MM.1S (cell line): ENCODE measurements around the gene EN2.

ENCODE experiments used
- DNase-seq: peaks from one replicate; pipeline ENCODE4 v3.0.0-alpha.2; 2015
- H2AFZ ChIP-seq: fragments of 300-600 bp; sonication (generic); 2 replicates; pipeline ENCODE4 v1.6.0; 2016; ENCODE audit warnings: antibody characterized with exemption, low read length
- H3F3A ChIP-seq: fragments of 300-600 bp; sonication (generic); 2 replicates; pipeline ENCODE4 v1.6.1; 2016; ENCODE audit warnings: mild to moderate bottlenecking, antibody characterized with exemption, low read length, moderate library complexity, mixed read lengths; ENCODE audit not compliant: insufficient read depth
- H3K27ac ChIP-seq: fragments of 300-600 bp; sonication (generic); 2 replicates; pipeline ENCODE4 v1.5.1; 2016; ENCODE audit warnings: mild to moderate bottlenecking, low read length
- H3K27me3 ChIP-seq: fragments of 300-600 bp; sonication (generic); replicated peaks from 2 replicates; pipeline ENCODE4 v1.6.0; 2016; ENCODE audit warnings: low read length; ENCODE audit not compliant: insufficient read depth
- H3K36me3 ChIP-seq: fragments of 300-600 bp; sonication (generic); replicated peaks from 2 replicates; pipeline ENCODE4 v1.6.1; 2016; ENCODE audit warnings: mild to moderate bottlenecking, low read length, mixed read lengths; ENCODE audit not compliant: insufficient read depth
- H3K4me1 ChIP-seq: fragments of 300-600 bp; sonication (generic); 2 replicates; pipeline ENCODE4 v1.6.1; 2016; ENCODE audit warnings: low read length, mixed read lengths
- H3K4me2 ChIP-seq: fragments of 300-600 bp; sonication (generic); 2 replicates; pipeline ENCODE4 v1.6.0; 2016; ENCODE audit warnings: low read depth, low read length
- H3K4me3 ChIP-seq: fragments of 300-600 bp; sonication (generic); 2 replicates; pipeline ENCODE4 v1.5.1; 2016; ENCODE audit warnings: low read length, mixed read lengths
- H3K79me2 ChIP-seq: fragments of 300-600 bp; sonication (generic); 2 replicates; pipeline ENCODE4 v1.6.1; 2016; ENCODE audit warnings: mixed run types, low read length, mixed read lengths
- H3K9ac ChIP-seq: fragments of 300-600 bp; sonication (generic); 2 replicates; pipeline ENCODE4 v1.6.1; 2016; ENCODE audit warnings: low read length, mixed read lengths
- H3K9me2 ChIP-seq: fragments of 300-600 bp; sonication (generic); replicated peaks from 2 replicates; pipeline ENCODE4 v1.6.1; 2016; ENCODE audit warnings: mild to moderate bottlenecking, low read length, mixed read lengths; ENCODE audit not compliant: insufficient read depth
- H3K9me3 ChIP-seq: fragments of 300-600 bp; sonication (generic); replicated peaks from 2 replicates; pipeline ENCODE4 v1.6.1; 2016; ENCODE audit warnings: mild to moderate bottlenecking, low read length, mixed read lengths; ENCODE audit not compliant: insufficient read depth
- H4K20me1 ChIP-seq: fragments of 300-600 bp; sonication (generic); 2 replicates; pipeline ENCODE4 v1.6.1; 2016; ENCODE audit warnings: mild to moderate bottlenecking, low read length, moderate library complexity, mixed read lengths; ENCODE audit not compliant: insufficient read depth
- CTCF ChIP-seq: fragments of 300-600 bp; sonication (generic); IDR thresholded peaks from 2 replicates; pipeline ENCODE4 v1.5.1; 2016; ENCODE audit warnings: antibody characterized with exemption, low read length, mixed read lengths
- EZH2 ChIP-seq: fragments of 300-600 bp; sonication (generic); optimal IDR thresholded peaks from 2 replicates; pipeline ENCODE3; 2017; ENCODE audit warnings: low read depth, mild to moderate bottlenecking, antibody characterized with exemption, low read length, mixed read lengths
- EZH2phosphoT487 ChIP-seq: fragments of 300-600 bp; sonication (generic); IDR thresholded peaks from 2 replicates; pipeline ENCODE4 v1.6.1; 2018; ENCODE audit warnings: antibody characterized with exemption, low read length

Gene EN2

DNA sequence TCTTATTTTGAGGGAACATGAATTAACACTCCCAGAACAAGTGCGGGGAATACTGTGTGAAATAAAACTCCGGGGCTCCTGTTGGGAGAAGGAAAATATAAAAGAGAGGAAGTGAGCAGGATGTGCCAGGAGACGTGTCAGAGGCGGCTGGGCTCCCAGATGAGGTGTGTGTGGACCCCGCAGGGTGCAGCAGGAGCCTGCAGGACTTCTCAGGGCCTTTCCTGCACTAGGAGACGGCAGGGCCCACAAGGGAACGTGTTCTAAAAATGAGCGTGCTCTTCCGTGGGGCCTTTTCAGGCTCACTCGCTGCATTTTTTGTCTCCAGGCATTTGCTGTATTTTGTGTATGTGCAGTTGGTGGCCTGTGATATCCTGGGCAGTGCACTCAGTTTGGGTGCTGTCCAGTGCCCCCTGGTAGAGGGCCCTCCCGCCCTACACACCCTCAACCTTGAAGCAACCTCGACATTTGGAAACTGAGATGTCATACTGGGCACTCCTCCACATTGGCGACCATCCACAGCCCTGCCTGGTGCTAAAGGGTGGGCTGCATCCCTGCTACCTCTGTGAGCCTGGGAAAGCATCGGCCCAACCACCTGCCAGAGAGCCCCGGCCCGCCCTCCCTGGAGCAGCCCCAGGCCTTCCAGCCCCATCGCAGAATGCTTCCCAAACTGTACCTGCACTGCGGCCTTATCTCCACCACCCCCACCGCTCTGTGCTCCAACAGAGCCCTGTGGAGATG is 35.2 kb upstream of the EN2 start:
- Histone ChIP-seq H3K9me2 (no peaks in the 10 kb centered on the region), H3K4me3 (no peak overlapping the region), H3K27me3 (peaks cover 82% of the 10 kb centered on the region), H3K27ac (no peak overlapping the region), H3F3A (no peaks in the 10 kb centered on the region), H3K9ac (no peak overlapping the region), H3K9me3 (no peaks in the 10 kb centered on the region), H3K4me2 (no peak overlapping the region), H2AFZ (no peak overlapping the region), H3K36me3 (no peaks in the 10 kb centered on the region), H4K20me1 (no peaks in the 10 kb centered on the region), H3K79me2 (no peaks in the 10 kb centered on the region), H3K4me1 (no peaks in the 10 kb centered on the region)
- TF ChIP-seq CTCF (no peak), EZH2 (no peak), EZH2phosphoT487 (no peak)
- no peak for DNase-seq

DNA sequence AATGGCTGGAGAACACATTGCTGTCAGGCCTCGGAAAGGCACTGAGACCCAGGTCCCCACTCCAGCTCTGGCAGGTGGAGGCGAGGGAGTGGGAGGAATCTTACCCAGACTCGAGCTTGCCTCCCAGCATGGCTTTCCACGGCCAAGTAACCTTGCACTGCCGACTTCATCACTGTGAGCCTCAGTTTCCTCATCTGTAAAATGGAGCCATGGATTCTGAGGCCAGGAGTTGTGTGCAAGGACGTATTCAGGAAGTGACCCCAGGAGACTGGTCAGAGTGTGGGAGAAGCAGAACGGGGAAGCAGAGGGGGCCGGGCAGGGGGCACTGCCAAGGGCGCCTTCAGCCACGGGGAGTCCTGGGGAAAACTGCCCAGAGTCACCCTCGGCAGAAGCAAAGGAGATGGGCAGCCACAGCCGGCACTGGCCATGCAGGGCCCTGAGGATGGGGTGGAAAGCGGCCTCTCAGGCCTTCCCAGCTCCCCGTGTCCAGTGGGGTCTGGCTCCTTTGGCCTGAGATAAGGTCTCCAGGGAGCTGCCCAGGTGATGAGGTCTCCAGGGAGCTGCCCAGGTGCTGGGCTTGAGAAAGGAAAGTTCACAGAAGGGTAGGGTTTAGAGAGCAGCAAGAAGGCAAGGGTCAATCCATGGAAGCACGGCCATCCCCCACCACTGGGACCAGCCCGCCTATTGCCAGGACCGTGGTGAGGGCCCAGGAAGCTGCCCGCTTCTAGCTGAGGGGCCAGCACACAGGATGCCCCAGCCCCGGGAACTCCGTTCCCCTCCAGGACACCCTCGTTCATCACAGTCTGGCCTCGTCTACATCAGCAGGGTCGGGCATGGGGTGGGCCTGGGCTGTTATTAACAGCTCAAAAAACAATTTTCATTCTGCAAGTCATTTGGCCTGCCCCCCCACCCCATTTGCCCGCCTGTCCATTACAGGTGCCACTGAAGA is 34.3 kb upstream of the EN2 start:
- H3K9ac ChIP-seq = no peak overlapping the region
- DNase-seq = no peak
- H3F3A ChIP-seq = no peaks in the 10 kb centered on the region
- no peaks in the 10 kb centered on the region for H3K79me2 ChIP-seq
- no peak overlapping the region for H3K4me2 ChIP-seq
- no peaks in the 10 kb centered on the region for H3K9me2 ChIP-seq
- no peaks in the 10 kb centered on the region for H3K9me3 ChIP-seq
- H3K27me3 ChIP-seq = peaks cover 90% of the 10 kb centered on the region
- no peaks in the 10 kb centered on the region for H3K36me3 ChIP-seq
- no peak overlapping the region for H3K4me3 ChIP-seq
- no peak overlapping the region for H2AFZ ChIP-seq
- TF ChIP-seq CTCF (no peak), EZH2phosphoT487 (no peak), EZH2 (no peak)
- H4K20me1 ChIP-seq = no peaks in the 10 kb centered on the region
- H3K4me1 ChIP-seq = no peaks in the 10 kb centered on the region
- no peak overlapping the region for H3K27ac ChIP-seq

DNA sequence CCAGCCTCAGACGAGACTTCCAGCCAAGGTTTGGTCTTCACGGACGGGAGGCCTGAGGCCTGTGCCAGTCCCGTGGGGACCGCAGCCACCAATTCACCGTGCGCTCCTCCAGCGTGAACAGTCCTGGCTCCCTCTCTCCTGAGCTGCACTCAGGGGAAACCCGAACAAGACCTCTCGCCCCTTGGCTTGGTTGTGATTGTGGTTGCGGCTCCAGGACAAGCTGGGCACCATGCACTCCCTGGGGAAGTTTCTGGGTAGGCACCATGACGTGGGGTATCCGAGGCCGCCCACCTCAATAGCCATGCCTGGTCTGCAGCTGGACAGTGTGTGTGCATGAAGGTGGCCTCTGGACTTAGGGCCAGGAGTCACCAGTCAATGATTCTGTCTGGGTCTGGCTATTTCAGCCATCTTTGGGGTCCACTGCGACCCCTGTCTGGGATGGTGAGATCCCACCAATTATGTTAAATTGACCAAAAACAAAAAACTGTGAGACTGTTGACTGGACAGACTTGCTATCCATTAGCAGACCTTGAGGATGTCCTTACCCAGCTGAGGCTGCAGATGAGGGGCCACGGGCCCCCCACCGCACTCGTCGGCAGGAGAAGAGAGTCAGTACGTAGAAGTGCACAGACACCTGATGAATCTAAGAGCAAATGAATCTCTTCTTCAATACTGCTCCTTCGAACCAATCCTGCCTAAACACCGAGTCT is 33.5 kb upstream of the EN2 start:
- H3K9me3 ChIP-seq = no peaks in the 10 kb centered on the region
- DNase-seq = no peak
- H3K4me2 ChIP-seq = no peak overlapping the region
- H3K79me2 ChIP-seq = no peaks in the 10 kb centered on the region
- no peak overlapping the region for H3K27ac ChIP-seq
- H2AFZ ChIP-seq = no peak overlapping the region
- H3K27me3 ChIP-seq = peaks cover 93% of the 10 kb centered on the region
- no peak for TF ChIP-seq EZH2phosphoT487
- TF ChIP-seq CTCF = no peak
- TF ChIP-seq EZH2 = no peak
- no peak overlapping the region for H3K9ac ChIP-seq
- H3K4me1 ChIP-seq = no peaks in the 10 kb centered on the region
- H3K9me2 ChIP-seq = no peaks in the 10 kb centered on the region
- H3F3A ChIP-seq = no peaks in the 10 kb centered on the region
- H4K20me1 ChIP-seq = no peaks in the 10 kb centered on the region
- H3K36me3 ChIP-seq = no peaks in the 10 kb centered on the region
- H3K4me3 ChIP-seq = no peak overlapping the region
